PFSK-1 (cell line): Measurements from ENCODE around the gene RND3.

ENCODE experiments used
- POLR2AphosphoS5 ChIP-seq: IDR thresholded peaks from 2 replicates; pipeline ENCODE4 v1.6.1; 2012; ENCODE audit warnings: low read depth, mild to moderate bottlenecking, control low read depth, low read length, moderate library complexity
- SIN3A ChIP-seq: IDR thresholded peaks from 2 replicates; pipeline ENCODE4 v1.6.1; 2012; ENCODE audit warnings: mild to moderate bottlenecking, low read length, moderate library complexity, borderline replicate concordance; ENCODE audit not compliant: insufficient read depth
- TAF1 ChIP-seq: IDR thresholded peaks from 2 replicates; pipeline ENCODE4 v1.6.1; 2012; ENCODE audit warnings: low read length, control low read depth, borderline replicate concordance; ENCODE audit not compliant: insufficient read depth
- TF ChIP-seq, protein P1 (sequence below), 2 experiments: IDR thresholded peaks; 2 replicates each; pipeline versions ENCODE4 v1.6.1 to v1.8.0; 2011 to 2012; ENCODE audit warnings: low read depth in 2 of 2, low read length in 2 of 2, control low read depth in 1 of 2, inconsistent platforms in 1 of 2, mild to moderate bottlenecking in 1 of 2, moderate library complexity in 1 of 2; ENCODE audit not compliant: insufficient read depth in 1 of 2

DNA sequence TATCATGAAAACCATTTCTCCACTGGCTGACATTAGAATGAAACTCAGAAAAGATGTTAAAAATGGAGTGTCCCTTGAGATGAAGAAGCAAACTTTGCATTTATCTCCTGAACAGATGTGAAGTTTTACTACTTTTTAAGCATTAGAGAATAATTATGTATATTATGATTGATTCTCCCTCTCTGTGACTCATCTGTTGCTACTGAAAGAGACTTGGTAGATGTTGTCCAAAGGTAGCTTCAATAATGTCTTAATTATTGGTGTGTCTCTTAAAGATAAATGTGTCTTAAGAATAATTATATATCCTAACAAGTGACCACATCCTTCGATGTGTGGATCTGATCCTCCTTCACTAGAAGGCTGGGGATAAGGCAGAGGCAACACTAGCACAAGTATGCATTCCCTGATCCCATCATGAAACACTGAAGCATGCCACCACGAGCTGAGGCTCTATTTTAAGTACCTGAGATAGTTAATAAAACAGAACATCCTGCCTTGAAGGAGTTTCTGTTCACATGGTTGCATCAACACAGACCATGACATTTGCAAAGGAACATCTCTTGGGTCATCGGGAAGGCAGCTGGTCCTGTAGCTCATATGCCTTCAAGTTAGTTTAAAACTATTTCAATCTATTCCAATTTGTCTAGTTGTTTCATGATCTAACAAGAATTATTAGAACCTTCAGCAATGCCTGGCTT, 15.5 kb downstream of the RND3 start:
- no peak for TF ChIP-seq SIN3A
- TF ChIP-seq POLR2AphosphoS5: no peak
- no peak for TF ChIP-seq TAF1
- TF ChIP-seq, protein P1, sequence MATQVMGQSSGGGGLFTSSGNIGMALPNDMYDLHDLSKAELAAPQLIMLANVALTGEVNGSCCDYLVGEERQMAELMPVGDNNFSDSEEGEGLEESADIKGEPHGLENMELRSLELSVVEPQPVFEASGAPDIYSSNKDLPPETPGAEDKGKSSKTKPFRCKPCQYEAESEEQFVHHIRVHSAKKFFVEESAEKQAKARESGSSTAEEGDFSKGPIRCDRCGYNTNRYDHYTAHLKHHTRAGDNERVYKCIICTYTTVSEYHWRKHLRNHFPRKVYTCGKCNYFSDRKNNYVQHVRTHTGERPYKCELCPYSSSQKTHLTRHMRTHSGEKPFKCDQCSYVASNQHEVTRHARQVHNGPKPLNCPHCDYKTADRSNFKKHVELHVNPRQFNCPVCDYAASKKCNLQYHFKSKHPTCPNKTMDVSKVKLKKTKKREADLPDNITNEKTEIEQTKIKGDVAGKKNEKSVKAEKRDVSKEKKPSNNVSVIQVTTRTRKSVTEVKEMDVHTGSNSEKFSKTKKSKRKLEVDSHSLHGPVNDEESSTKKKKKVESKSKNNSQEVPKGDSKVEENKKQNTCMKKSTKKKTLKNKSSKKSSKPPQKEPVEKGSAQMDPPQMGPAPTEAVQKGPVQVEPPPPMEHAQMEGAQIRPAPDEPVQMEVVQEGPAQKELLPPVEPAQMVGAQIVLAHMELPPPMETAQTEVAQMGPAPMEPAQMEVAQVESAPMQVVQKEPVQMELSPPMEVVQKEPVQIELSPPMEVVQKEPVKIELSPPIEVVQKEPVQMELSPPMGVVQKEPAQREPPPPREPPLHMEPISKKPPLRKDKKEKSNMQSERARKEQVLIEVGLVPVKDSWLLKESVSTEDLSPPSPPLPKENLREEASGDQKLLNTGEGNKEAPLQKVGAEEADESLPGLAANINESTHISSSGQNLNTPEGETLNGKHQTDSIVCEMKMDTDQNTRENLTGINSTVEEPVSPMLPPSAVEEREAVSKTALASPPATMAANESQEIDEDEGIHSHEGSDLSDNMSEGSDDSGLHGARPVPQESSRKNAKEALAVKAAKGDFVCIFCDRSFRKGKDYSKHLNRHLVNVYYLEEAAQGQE (IDR thresholded peaks at IDR 0.05; ENCODE audit: insufficient read depth in 1 of 2, low read depth in 2 of 2, low read length in 2 of 2): no peak
